ENCODE results near the gene PRPF19.

- no peak for TF ChIP-seq CTCF (IDR thresholded peaks at IDR 0.05)
- TF ChIP-seq POLR2A (IDR thresholded peaks at IDR 0.05), result no peak
Observed at GRCh38 chr11:60928563-60929001, 22.2 kb upstream of the PRPF19 start.
